HG03571 (cell line): ENCODE results near the gene SLC25A48.
A peak's percentile ranks its signal among the peaks of the same experiment; 100 is the strongest.
"Not testable (repeated sequence)": the region's sequence is repeated elsewhere in the genome, so short reads cannot be mapped to it uniquely, and the experiment has no call there.

Source experiments
- ATAC-seq: cut with Tn5 transposase; IDR thresholded peaks from one replicate; pipeline ENCODE4 v1.9.1; 2021; ENCODE audit not compliant: unreplicated experiment

SLC25A48 gene

GRCh38 chr5:135829681-135830383 lies 4.6 kb upstream of the SLC25A48 start:
- ATAC-seq = no peak

GRCh38 chr5:135830384-135830700 lies 4.1 kb upstream of the SLC25A48 start:
- ATAC-seq = no peak

GRCh38 chr5:135830876-135831275 lies 3.6 kb upstream of the SLC25A48 start:
- no peak for ATAC-seq

GRCh38 chr5:135831439-135831838 lies 3.0 kb upstream of the SLC25A48 start:
- no peak for ATAC-seq

GRCh38 chr5:135831851-135832555 lies 2.5 kb upstream of the SLC25A48 start:
- no peak for ATAC-seq

GRCh38 chr5:135832941-135833920 lies 1.2 kb upstream of the SLC25A48 start:
- no peak for ATAC-seq

GRCh38 chr5:135833961-135834638 lies 363 bp upstream of the SLC25A48 start:
- ATAC-seq = peak; percentile 82

GRCh38 chr5:135835766-135836165 lies 1.3 kb downstream of the SLC25A48 start:
- no peak for ATAC-seq

GRCh38 chr5:135838395-135838794 lies 3.9 kb downstream of the SLC25A48 start:
- not testable (repeated sequence) for ATAC-seq

- no peak for ATAC-seq
These were observed 5.1 kb downstream of the SLC25A48 start for GRCh38 chr5:135839566-135839965.

- no peak for ATAC-seq
These were observed 6.5 kb downstream of the SLC25A48 start for GRCh38 chr5:135840959-135841358.

- ATAC-seq = no peak
These were observed 8.3 kb downstream of the SLC25A48 start for GRCh38 chr5:135842737-135843136.

GRCh38 chr5:135843571-135844337 lies 9.3 kb downstream of the SLC25A48 start:
- ATAC-seq = no peak

GRCh38 chr5:135846311-135846710 lies 11.8 kb downstream of the SLC25A48 start:
- no peak for ATAC-seq

- no peak for ATAC-seq
These were observed 13.5 kb downstream of the SLC25A48 start for GRCh38 chr5:135847976-135848375.

- ATAC-seq = no peak
These were observed 15.8 kb downstream of the SLC25A48 start for GRCh38 chr5:135850231-135850630.

GRCh38 chr5:135850671-135851070 lies 16.2 kb downstream of the SLC25A48 start:
- ATAC-seq = no peak

- no peak for ATAC-seq
These were observed 16.9 kb downstream of the SLC25A48 start for GRCh38 chr5:135851186-135851914.
